Measurements from ENCODE around the gene DNAH8.

- no peak for TF ChIP-seq TAF1 (IDR thresholded peaks at IDR 0.05; ENCODE audit: borderline replicate concordance, low read depth, low read length)
- no peak for TF ChIP-seq POLR2AphosphoS5 (IDR thresholded peaks at IDR 0.05; ENCODE audit: low read depth, low read length)
- no peak for TF ChIP-seq POLR2A (IDR thresholded peaks at IDR 0.05; ENCODE audit: low read depth, low read length)
These were observed 282.1 kb downstream of the DNAH8 start for GRCh38 chr6:38997128-38997761.

Data from GM12892 (cell line).